Activated T-cell treated with anti-CD3 and anti-CD28 coated beads, Interleukin-2, amount 50 U/mL, for 24 hours (primary cell): ENCODE data around the gene CAP2.

Experiments
- DNase-seq: peaks from one replicate; pipeline ENCODE4 v3.0.0-alpha.2; 2020
- H3K27ac Mint-ChIP-seq: 2 replicates; pipeline ENCODE4 v1.8.0; 2020; ENCODE audit warnings: mild to moderate bottlenecking, mixed read lengths
- H3K27me3 Mint-ChIP-seq: 2 replicates; pipeline ENCODE4 v1.8.0; 2020; ENCODE audit warnings: mixed read lengths
- H3K36me3 Mint-ChIP-seq: 2 replicates; pipeline ENCODE4 v1.8.0; 2020; ENCODE audit warnings: low read depth, mixed read lengths
- H3K4me1 Mint-ChIP-seq: 2 replicates; pipeline ENCODE4 v1.8.0; 2020; ENCODE audit warnings: low read depth, mixed read lengths
- H3K4me3 Mint-ChIP-seq: 2 replicates; pipeline ENCODE4 v1.8.0; 2020; ENCODE audit warnings: mild to moderate bottlenecking, moderate library complexity, mixed read lengths
- H3K9me3 Mint-ChIP-seq: 2 replicates; pipeline ENCODE4 v1.8.0; 2020; ENCODE audit warnings: mixed read lengths

The CAP2 gene

GRCh38 chr6:17501982-17502704, 108.7 kb downstream of the CAP2 start:
- no peak for DNase-seq
- no peaks in the 10 kb centered on the region for H3K9me3 Mint-ChIP-seq
- no peak overlapping the region for H3K27ac Mint-ChIP-seq
- no peaks in the 10 kb centered on the region for H3K36me3 Mint-ChIP-seq
- no peaks in the 10 kb centered on the region for H3K4me1 Mint-ChIP-seq
- peaks cover 19% of the 10 kb centered on the region for H3K27me3 Mint-ChIP-seq
- H3K4me3 Mint-ChIP-seq, result no peak overlapping the region

- Mint-ChIP-seq H3K4me3 (no peak overlapping the region), H3K27me3 (peaks cover 11% of the 10 kb centered on the region), H3K36me3 (no peaks in the 10 kb centered on the region), H3K9me3 (no peaks in the 10 kb centered on the region), H3K27ac (no peak overlapping the region), H3K4me1 (no peaks in the 10 kb centered on the region)
- no peak for DNase-seq
These were observed 109.7 kb downstream of the CAP2 start for GRCh38 chr6:17503051-17503450.

GRCh38 chr6:17504005-17504404, 110.6 kb downstream of the CAP2 start:
- Mint-ChIP-seq H3K9me3 (no peaks in the 10 kb centered on the region), H3K4me3 (no peak overlapping the region), H3K36me3 (no peaks in the 10 kb centered on the region), H3K27me3 (peaks cover 8% of the 10 kb centered on the region), H3K27ac (no peak overlapping the region), H3K4me1 (no peaks in the 10 kb centered on the region)
- no peak for DNase-seq

GRCh38 chr6:17505062-17505476, 111.7 kb downstream of the CAP2 start:
- DNase-seq, result no peak
- no peaks in the 10 kb centered on the region for H3K4me1 Mint-ChIP-seq
- no peak overlapping the region for H3K27ac Mint-ChIP-seq
- no peaks in the 10 kb centered on the region for H3K36me3 Mint-ChIP-seq
- H3K27me3 Mint-ChIP-seq, result peaks cover 8% of the 10 kb centered on the region
- H3K9me3 Mint-ChIP-seq, result no peaks in the 10 kb centered on the region
- no peak overlapping the region for H3K4me3 Mint-ChIP-seq

- H3K4me1 Mint-ChIP-seq, result no peaks in the 10 kb centered on the region
- DNase-seq, result no peak
- H3K36me3 Mint-ChIP-seq, result no peaks in the 10 kb centered on the region
- no peak overlapping the region for H3K27ac Mint-ChIP-seq
- no peaks in the 10 kb centered on the region for H3K9me3 Mint-ChIP-seq
- no peak overlapping the region for H3K4me3 Mint-ChIP-seq
- H3K27me3 Mint-ChIP-seq, result peaks cover 8% of the 10 kb centered on the region
These were observed 112.4 kb downstream of the CAP2 start for GRCh38 chr6:17505767-17506280.

GRCh38 chr6:17506531-17506930, 113.1 kb downstream of the CAP2 start:
- Mint-ChIP-seq H3K9me3 (no peaks in the 10 kb centered on the region), H3K4me3 (no peak overlapping the region), H3K4me1 (no peaks in the 10 kb centered on the region), H3K27me3 (peaks cover 8% of the 10 kb centered on the region), H3K27ac (no peak overlapping the region), H3K36me3 (no peaks in the 10 kb centered on the region)
- no peak for DNase-seq

GRCh38 chr6:17506962-17507361, 113.6 kb downstream of the CAP2 start:
- H3K36me3 Mint-ChIP-seq, result no peaks in the 10 kb centered on the region
- no peaks in the 10 kb centered on the region for H3K9me3 Mint-ChIP-seq
- H3K27me3 Mint-ChIP-seq, result peaks cover 8% of the 10 kb centered on the region
- no peaks in the 10 kb centered on the region for H3K4me1 Mint-ChIP-seq
- H3K27ac Mint-ChIP-seq, result no peak overlapping the region
- no peak for DNase-seq
- H3K4me3 Mint-ChIP-seq, result no peak overlapping the region

GRCh38 chr6:17511084-17511483, 117.7 kb downstream of the CAP2 start:
- no peaks in the 10 kb centered on the region for H3K36me3 Mint-ChIP-seq
- no peaks in the 10 kb centered on the region for H3K4me1 Mint-ChIP-seq
- H3K9me3 Mint-ChIP-seq, result no peaks in the 10 kb centered on the region
- no peak for DNase-seq
- H3K27me3 Mint-ChIP-seq, result no peaks in the 10 kb centered on the region
- no peak overlapping the region for H3K27ac Mint-ChIP-seq
- H3K4me3 Mint-ChIP-seq, result no peak overlapping the region

GRCh38 chr6:17511580-17511979, 118.2 kb downstream of the CAP2 start:
- H3K36me3 Mint-ChIP-seq, result no peaks in the 10 kb centered on the region
- H3K9me3 Mint-ChIP-seq, result no peaks in the 10 kb centered on the region
- H3K4me1 Mint-ChIP-seq, result no peaks in the 10 kb centered on the region
- H3K27me3 Mint-ChIP-seq, result no peaks in the 10 kb centered on the region
- no peak for DNase-seq
- no peak overlapping the region for H3K4me3 Mint-ChIP-seq
- H3K27ac Mint-ChIP-seq, result no peak overlapping the region

- no peaks in the 10 kb centered on the region for H3K4me1 Mint-ChIP-seq
- H3K9me3 Mint-ChIP-seq, result peaks cover 2% of the 10 kb centered on the region
- no peak for DNase-seq
- H3K27me3 Mint-ChIP-seq, result peaks cover 14% of the 10 kb centered on the region
- no peak overlapping the region for H3K27ac Mint-ChIP-seq
- no peak overlapping the region for H3K4me3 Mint-ChIP-seq
- no peaks in the 10 kb centered on the region for H3K36me3 Mint-ChIP-seq
These were observed 125.7 kb downstream of the CAP2 start for GRCh38 chr6:17519120-17519519.

GRCh38 chr6:17525637-17526036, 132.2 kb downstream of the CAP2 start:
- no peak overlapping the region for H3K4me3 Mint-ChIP-seq
- H3K36me3 Mint-ChIP-seq, result no peaks in the 10 kb centered on the region
- peaks cover 21% of the 10 kb centered on the region for H3K27me3 Mint-ChIP-seq
- no peak for DNase-seq
- peaks cover 2% of the 10 kb centered on the region for H3K9me3 Mint-ChIP-seq
- no peak overlapping the region for H3K27ac Mint-ChIP-seq
- H3K4me1 Mint-ChIP-seq, result no peaks in the 10 kb centered on the region

GRCh38 chr6:17527076-17527475, 133.7 kb downstream of the CAP2 start:
- Mint-ChIP-seq H3K4me1 (no peaks in the 10 kb centered on the region), H3K4me3 (no peak overlapping the region), H3K27ac (no peak overlapping the region), H3K9me3 (no peaks in the 10 kb centered on the region), H3K36me3 (no peaks in the 10 kb centered on the region), H3K27me3 (peaks cover 22% of the 10 kb centered on the region)
- no peak for DNase-seq

- peaks cover 23% of the 10 kb centered on the region for H3K27me3 Mint-ChIP-seq
- no peaks in the 10 kb centered on the region for H3K9me3 Mint-ChIP-seq
These were observed 137.0 kb downstream of the CAP2 start for GRCh38 chr6:17530321-17530835.

GRCh38 chr6:17536586-17536985, 143.2 kb downstream of the CAP2 start:
- H3K4me1 Mint-ChIP-seq, result peaks cover 11% of the 10 kb centered on the region
- H3K27ac Mint-ChIP-seq, result no peak overlapping the region
- H3K9me3 Mint-ChIP-seq, result no peaks in the 10 kb centered on the region
- no peak for DNase-seq
- H3K4me3 Mint-ChIP-seq, result no peak overlapping the region
- H3K27me3 Mint-ChIP-seq, result peaks cover 51% of the 10 kb centered on the region
- H3K36me3 Mint-ChIP-seq, result no peaks in the 10 kb centered on the region

More at GRCh38 chr6:17530321-17530835, 137.0 kb downstream of the CAP2 start:
- Mint-ChIP-seq H3K27ac (no peak overlapping the region), H3K36me3 (no peaks in the 10 kb centered on the region), H3K4me1 (no peaks in the 10 kb centered on the region), H3K4me3 (no peak overlapping the region)
- no peak for DNase-seq

- no peaks in the 10 kb centered on the region for H3K9me3 Mint-ChIP-seq
- H3K27me3 Mint-ChIP-seq, result peaks cover 29% of the 10 kb centered on the region
- no peak overlapping the region for H3K27ac Mint-ChIP-seq
- no peak overlapping the region for H3K4me3 Mint-ChIP-seq
- no peaks in the 10 kb centered on the region for H3K4me1 Mint-ChIP-seq
- H3K36me3 Mint-ChIP-seq, result no peaks in the 10 kb centered on the region
- DNase-seq, result no peak
These were observed 148.8 kb downstream of the CAP2 start for GRCh38 chr6:17542243-17542642.
